Measurements from ENCODE around the gene HPSE2. TPM values are rescaled to one million over a fixed set of nuclear protein-coding genes. Genes with fewer than 3 reads are reported as not detected.

Gene HPSE2
- total and polyA plus RNA-seq, 2 of the 8 experiments (the other 6 are each of a cell fraction or from before 2014, with no cell fraction given), result 0.41 to 0.58 TPM

DNA sequence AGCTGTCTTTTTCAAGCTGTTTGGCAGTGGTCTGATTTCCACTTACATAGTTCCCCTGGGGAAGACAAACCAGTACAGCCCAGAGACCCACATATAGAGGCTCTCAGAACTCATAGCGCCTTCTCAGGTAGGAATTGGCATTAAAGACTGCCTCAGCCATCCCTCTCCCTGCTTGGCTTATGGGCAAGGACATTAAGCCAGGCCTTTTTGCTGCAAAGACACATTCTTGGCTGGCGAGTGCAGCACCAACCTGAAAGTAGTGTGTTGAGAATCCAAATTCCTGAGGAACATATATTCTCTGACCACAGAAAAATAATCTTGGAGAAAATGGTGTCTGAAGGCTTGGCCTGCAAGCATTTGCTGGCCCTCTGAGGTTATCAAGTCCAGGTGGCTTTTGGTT lies 749.7 kb downstream of the HPSE2 start:
- POLR2A ChIA-PET (ENCODE audit: partially characterized antibody), result no interaction called here

More for the DNA sequence above, 749.7 kb downstream of the HPSE2 start:
- no peaks in the 10 kb centered on the region for H3K4me1 ChIP-seq (replicated peaks in 1 of 4; ENCODE audit: control insufficient read depth in 3 of 4, insufficient read depth in 4 of 4, low read length in 3 of 4)
- no peak overlapping the region for H2AK5ac ChIP-seq (ENCODE audit: low read depth, low read length)
- DNase-seq (ENCODE audit: low read depth in 1 of 2, low spot score in 2 of 2), result no peak
- H4K5ac ChIP-seq (ENCODE audit: insufficient read length, low read depth, low read length), result no peak overlapping the region
- no peak overlapping the region for H3K23ac ChIP-seq (ENCODE audit: insufficient read length)
- no peak overlapping the region for H3K56ac ChIP-seq (replicated peaks; ENCODE audit: insufficient read length, low read depth, low read length)
- H2BK120ac ChIP-seq (replicated peaks; ENCODE audit: low read depth, low read length), result no peak overlapping the region
- no peak overlapping the region for H3K27ac ChIP-seq (ENCODE audit: low read depth, low read length)
- no peaks in the 10 kb centered on the region for H3K36me3 ChIP-seq (ENCODE audit: control insufficient read depth in 2 of 4, insufficient read depth in 4 of 4, low read length in 3 of 4)
- no peak overlapping the region for H3K4me3 ChIP-seq (ENCODE audit: extremely low read depth in 1 of 4, insufficient read depth in 2 of 4, low read depth in 3 of 4, low read length in 4 of 4)
- CTCF ChIA-PET (ENCODE audit: partially characterized antibody), result interaction anchor here (1.2 to 1.4 kb wide), 2 partner anchors 19 to 24 kb away, joined by 3 to 4 read pairs; no protein-coding TSS in a partner anchor
- H3K79me2 ChIP-seq (ENCODE audit: control insufficient read depth in 1 of 2, insufficient read depth in 2 of 2, low read length in 2 of 2), result no peaks in the 10 kb centered on the region
- no peak overlapping the region for H3K4ac ChIP-seq (replicated peaks; ENCODE audit: insufficient read length, low read depth, low read length)
- H3K18ac ChIP-seq (ENCODE audit: extremely low read depth, low read length), result no peak overlapping the region
- FAIRE-seq, result no peak
- H3K14ac ChIP-seq (ENCODE audit: insufficient read length), result no peak overlapping the region
- no peaks in the 10 kb centered on the region for H3K27me3 ChIP-seq (replicated peaks in 1 of 4; ENCODE audit: control insufficient read depth in 3 of 4, extremely low read depth in 1 of 4, insufficient read depth in 3 of 4, low read length in 3 of 4)
- H3K9me3 ChIP-seq (ENCODE audit: insufficient read depth in 2 of 2, low read depth in 1 of 2, low read length in 1 of 2), result peaks cover 3% of the 10 kb centered on the region in 2 experiments; a peak in 2 of 4 replicates
- no peak overlapping the region for H4K8ac ChIP-seq (ENCODE audit: extremely low read depth, insufficient read depth, low read length)
- no peaks in the 10 kb centered on the region for H3K23me2 ChIP-seq (ENCODE audit: low read depth, low read length)
- no peak overlapping the region for H2BK15ac ChIP-seq (ENCODE audit: low read length)
- TF ChIP-seq, protein P1, sequence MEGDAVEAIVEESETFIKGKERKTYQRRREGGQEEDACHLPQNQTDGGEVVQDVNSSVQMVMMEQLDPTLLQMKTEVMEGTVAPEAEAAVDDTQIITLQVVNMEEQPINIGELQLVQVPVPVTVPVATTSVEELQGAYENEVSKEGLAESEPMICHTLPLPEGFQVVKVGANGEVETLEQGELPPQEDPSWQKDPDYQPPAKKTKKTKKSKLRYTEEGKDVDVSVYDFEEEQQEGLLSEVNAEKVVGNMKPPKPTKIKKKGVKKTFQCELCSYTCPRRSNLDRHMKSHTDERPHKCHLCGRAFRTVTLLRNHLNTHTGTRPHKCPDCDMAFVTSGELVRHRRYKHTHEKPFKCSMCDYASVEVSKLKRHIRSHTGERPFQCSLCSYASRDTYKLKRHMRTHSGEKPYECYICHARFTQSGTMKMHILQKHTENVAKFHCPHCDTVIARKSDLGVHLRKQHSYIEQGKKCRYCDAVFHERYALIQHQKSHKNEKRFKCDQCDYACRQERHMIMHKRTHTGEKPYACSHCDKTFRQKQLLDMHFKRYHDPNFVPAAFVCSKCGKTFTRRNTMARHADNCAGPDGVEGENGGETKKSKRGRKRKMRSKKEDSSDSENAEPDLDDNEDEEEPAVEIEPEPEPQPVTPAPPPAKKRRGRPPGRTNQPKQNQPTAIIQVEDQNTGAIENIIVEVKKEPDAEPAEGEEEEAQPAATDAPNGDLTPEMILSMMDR (IDR thresholded peaks at IDR 0.05; ENCODE audit: control extremely low read depth in 1 of 3, insufficient read depth in 1 of 3, low read depth in 1 of 3, low read length in 3 of 3), result peak in 2 of 3 experiments; percentile 12 to 17; a peak in 1 of 4 replicates
- TF ChIP-seq HDAC2 (IDR thresholded peaks at IDR 0.05; ENCODE audit: borderline replicate concordance in 1 of 2, low read depth in 2 of 2, low read length in 2 of 2), result no peak
- no peak overlapping the region for H2BK5ac ChIP-seq (ENCODE audit: low read depth, low read length)
- H3K79me1 ChIP-seq (ENCODE audit: low read depth, low read length), result no peaks in the 10 kb centered on the region
- H3K4me2 ChIP-seq (ENCODE audit: insufficient read depth in 1 of 2, low read depth in 2 of 2, low read length in 2 of 2), result no peak overlapping the region
- H4K91ac ChIP-seq (replicated peaks; ENCODE audit: insufficient read length, low read length), result no peak overlapping the region
- no peaks in the 10 kb centered on the region for H4K20me1 ChIP-seq (replicated peaks in 1 of 2; ENCODE audit: control insufficient read depth in 1 of 2, insufficient read depth in 2 of 2, low read length in 2 of 2)
- H2BK12ac ChIP-seq (ENCODE audit: low read depth, low read length), result no peak overlapping the region
- H3K9ac ChIP-seq (replicated peaks in 1 of 4; ENCODE audit: extremely low read depth in 1 of 4, low read depth in 3 of 4, low read length in 3 of 4), result no peak overlapping the region
- WGBS, 2 experiments (ENCODE audit: extremely low coverage in 1 of 2, insufficient coverage in 1 of 2, insufficient read length in 1 of 2, insufficient replicate concordance in 2 of 2, low coverage in 1 of 2, low lambda C conversion rate in 2 of 2, missing lambda C conversion rate in 1 of 2), result 82% methylated on average over 2 of the region's 2 CpGs; no CpG with 5 or more reads in 1 of the 2 experiments
- 0 out of 2 replicates have a peak overlapping the region, but pooled peaks have one; percentile 11 for H2AFZ ChIP-seq (ENCODE audit: low read length)
- no peak overlapping the region for H2BK20ac ChIP-seq (ENCODE audit: low read length)

All from H1 (cell line).